Nucleus accumbens (tissue), 56 donors: Measurements from ENCODE around the gene CRADD.
"Not testable (repeated sequence)": the region's sequence is repeated elsewhere in the genome, so short reads cannot be mapped to it uniquely, and the experiment has no call there.

ENCODE experiments used
- DNase-seq, 56 donors: peaks; one replicate each; lab custom pipeline; 2025; lab: John Stamatoyannopoulos, UW

The CRADD gene

DNA sequence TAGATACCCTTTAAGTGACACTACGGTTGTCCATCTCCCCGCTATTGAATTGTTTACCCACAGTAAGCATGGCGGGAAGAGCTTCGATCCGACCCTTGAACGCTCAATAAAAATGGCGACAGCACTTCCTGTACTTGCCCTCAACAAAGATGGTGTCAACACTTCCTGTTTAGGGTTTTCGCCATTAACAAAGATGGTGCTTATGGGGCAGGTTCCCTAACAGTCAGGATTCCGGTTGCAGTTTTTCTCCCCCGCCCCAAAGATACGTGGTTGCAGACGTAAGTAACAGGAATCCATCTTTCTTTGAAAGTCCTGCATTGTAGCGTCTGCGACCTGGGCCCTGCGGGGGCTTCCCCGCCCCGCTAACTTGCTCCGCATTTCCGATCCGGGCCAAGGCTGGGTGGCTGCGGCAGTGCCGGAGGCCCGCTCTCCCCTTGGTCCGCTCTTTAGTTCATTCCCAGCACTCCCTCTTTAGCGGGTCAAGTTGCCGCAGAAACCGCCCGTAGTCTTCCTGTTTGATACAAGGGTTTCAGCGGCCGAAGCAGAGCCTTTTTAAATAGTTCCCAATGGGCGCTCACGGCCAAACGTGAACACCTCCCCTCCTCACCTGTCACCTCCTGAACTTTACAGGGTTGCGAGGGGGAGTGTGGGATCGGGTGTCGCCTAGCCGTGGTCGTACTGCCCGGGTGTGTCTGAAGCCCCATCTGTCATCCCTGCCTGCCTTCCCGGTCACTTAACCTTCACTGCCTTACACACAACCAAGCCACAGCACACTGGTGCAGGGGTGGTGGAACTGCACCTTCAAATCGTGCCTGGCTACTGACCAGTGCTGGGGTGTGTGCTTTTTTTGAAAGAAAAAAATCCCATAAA, at the start of gene CRADD:
Gene CRADD (plus strand): TSS at position 181 of the 870 bp plus-strand sequence.
- peak; percentile 17 to 91 (median 78) for DNase-seq

DNA sequence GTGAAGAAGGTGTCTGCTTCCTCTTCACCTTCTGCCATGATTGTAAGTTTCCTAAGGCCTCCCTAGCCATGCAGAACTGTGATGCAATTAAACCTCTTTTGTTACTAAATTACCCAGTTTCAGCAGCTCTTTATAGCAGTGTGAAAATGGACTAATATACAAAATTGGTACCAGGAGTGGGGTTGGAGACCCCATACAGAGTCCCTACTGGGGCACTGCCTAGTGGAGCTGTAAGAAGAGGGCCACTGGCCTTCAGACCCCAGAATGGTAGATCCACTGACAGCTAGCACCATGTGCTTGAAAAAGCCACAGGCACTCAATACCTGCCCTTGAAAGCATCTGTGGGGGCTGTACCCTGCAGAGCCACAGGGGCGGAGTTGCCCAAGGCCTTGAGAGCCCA, 44.8 kb upstream of the CRADD start:
- DNase-seq, result no peak

DNA sequence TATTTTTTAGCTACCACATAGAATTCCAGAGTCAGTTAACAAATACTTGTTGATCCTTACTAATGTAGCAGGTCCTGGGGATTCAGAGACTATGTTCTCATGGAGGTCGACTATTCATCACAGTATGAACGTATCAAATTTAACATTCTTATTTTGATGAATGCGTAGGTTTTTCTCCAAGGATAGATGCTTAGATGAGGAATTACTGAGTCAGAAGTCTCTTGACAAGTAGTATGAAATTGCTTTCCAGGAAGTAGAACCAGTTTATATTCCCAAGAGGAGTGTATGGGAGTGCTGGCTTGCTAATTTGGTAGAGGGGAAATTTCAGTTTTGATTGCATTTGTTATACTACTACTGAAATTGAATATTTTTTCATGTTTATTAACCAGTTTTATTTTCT, 42.8 kb upstream of the CRADD start:
- DNase-seq, result no peak

DNA sequence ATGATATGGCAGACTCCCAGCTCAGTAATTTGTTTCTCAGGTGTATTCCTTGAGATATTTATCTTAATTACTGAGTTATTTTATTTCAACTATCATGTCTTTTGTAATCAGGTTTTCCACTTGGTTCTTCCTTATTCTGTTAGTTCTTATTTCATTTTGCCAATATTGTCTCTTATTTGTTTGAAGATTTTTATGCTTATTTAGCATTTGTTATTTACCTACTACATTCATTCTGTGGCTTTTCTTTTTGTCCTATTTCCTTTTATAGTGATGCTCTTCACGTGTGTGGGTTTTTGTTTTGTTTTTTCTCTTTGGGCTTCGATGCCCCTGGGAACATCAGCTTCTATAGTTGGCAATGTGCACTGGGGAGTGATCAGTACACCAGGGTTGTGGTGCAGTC, 40.5 kb upstream of the CRADD start:
- DNase-seq, result no peak

DNA sequence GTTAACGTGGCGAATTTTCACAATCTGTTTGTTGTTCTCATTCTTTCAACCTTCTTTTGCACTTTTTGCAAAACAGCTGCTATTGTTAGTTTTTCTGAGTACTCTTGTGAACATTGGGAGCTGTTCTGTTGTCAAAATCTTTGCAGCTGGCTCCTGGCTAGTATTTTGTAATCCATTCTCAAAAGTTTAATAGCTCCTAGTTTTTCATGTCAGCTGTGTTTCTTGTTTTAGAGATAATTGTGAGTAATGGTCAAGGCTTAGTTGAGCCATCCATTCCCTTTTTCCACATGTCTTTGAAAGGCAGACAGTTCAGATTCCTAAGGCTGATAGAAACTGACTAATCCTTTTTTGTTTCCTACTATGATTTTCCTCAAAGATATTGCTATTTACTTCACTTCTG, 39.1 kb upstream of the CRADD start:
- no peak for DNase-seq

DNA sequence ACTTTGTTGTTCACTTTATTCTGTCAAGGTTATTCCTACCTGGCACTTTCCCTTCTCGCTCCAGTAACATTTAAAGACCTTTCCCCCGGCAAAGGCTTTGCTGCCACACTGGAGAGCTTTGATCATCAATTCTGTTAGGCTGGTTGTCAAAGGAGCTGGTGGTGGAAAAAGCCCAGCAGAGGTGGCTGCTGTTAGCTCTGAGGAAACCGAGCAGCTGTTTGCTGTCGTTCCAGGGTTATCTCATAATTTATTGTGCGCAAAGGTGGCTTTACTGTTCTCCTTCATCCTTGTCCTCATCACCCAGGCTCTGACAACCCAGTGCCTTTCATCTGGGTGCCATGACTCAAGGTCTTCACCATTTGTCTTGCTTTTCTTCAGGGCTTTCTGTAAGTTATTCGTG, 38.2 kb upstream of the CRADD start:
- no peak for DNase-seq

DNA sequence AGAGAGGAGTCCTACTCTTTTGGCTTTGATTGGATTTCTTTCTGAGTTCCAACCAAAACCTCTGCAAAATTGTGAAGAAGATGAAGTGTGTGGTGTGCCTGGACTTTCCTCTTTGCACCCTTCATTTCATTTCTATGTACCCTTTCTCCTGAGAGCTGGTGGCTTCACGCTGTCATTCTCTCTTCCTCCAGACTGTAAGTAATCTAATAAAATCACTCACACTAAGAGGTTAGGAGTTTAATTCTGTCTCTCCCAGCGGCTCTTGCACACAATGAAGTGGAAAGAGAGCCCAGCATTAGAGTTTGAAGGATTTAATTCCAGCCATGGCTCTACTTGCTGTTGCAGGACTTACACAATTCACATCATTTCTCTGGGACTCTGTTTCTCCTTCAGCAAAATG, 37.8 kb upstream of the CRADD start:
- DNase-seq, result no peak

DNA sequence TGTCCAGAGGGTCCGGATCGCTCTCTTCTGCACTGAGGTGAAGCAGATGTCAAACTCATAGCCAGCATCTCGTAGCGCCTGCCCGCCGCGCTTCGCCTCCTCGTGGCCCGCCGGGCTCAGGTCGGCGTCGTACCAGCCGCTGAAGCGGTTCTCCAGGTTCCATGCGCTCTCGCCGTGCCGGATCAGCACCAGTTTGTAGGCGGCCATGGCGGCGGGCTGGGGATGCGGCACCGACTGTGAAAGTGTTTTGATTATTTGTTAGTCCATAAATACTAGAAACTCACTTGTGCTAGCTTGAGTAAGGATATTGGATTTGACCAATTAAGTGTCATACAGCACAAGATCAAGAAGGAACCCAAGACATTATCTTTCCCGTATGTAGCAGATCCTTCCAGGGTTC, 35.8 kb upstream of the CRADD start:
- DNase-seq, result not testable (repeated sequence)

DNA sequence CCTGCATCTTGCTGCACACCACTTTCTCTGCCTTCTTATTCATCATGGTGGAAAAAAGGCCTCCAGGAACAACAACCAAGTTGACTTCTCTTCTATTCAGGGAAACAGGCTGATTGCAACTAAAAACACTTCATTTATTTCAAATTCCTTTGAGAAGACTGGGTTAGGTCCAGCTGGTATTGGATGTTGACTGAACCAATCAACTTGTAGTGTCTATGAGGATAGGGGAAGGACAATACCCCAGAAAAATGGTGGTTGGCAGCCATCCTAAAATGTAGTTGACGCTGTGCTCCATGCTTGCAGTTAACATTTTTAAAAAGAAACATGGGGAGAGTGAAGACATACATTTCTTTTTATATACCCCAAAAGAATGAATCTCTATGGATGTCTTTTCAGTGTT, 34.4 kb upstream of the CRADD start:
- DNase-seq, result no peak

DNA sequence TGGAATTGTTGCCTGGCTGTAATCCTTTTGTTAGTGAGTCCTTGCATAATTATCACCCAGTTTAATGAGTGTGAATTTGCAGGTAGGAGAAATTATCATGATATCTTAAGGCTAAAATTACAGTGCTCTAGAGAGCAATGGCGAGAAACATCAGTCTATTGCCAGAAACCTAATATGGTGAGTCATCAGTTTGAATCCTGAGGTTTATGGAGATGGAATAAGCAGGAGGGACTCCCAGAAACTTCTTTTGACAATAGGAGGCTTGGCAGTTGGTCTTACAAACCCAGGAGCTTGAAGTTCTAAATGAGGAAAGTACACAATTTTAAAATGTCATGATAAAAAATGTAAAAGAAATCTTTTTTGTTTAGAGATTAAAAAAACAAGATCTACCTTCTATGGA, 31.5 kb upstream of the CRADD start:
- DNase-seq, result no peak

DNA sequence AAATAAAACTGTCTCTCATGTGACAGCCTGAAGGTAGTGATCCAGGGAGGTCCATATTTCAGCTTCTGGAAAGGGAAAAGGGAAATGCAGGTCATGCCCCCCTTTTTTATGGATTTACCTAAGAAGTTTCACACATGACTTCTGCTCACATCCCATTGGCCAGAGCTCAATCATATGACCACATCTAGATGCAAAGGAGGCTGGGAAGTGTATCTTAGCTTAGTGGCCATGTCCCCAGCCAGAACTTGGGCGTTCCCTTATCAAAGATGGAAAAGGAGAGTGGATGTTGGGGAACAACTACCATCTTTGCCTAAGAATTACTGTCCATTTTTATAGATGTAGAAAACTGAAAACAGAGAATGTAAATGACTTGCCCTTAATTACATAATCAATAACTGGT, 26.5 kb upstream of the CRADD start:
- no peak for DNase-seq

DNA sequence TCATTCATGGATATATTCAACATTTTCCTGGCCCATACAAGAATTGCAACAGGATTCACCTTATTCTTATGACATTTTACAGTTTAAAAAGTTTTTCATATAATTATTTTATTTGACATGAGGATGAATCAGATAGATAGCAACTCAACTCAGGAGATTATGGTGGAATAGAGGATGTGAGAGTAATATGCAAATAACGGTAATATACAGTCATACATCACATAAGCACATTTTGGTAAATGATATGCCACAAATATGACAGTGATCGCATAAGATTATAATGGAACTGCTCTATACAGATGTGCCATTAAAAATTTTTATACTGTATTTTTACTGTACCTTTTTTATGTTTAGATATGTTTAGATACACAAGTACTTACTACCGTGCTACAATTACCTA, 24.1 kb upstream of the CRADD start:
- no peak for DNase-seq

DNA sequence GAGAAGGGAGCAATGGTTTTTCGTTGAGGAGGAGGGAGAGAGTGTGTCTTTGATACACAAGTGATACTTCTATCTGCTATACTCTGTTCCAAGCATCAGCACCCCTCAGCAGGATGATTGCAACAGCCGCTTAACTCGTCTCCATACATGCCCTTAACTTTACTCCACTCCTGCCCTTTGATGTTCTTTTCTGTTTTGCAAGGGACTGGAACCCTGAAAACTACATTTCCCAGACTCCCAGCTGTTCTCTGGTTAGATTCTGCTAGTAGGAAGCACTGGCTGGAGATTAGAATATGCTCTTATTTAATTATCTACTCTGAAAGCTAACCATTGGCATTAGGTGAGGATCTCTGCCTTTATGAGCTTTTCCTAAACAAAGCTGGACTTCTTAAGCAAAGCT, 23.5 kb upstream of the CRADD start:
- DNase-seq, result no peak

DNA sequence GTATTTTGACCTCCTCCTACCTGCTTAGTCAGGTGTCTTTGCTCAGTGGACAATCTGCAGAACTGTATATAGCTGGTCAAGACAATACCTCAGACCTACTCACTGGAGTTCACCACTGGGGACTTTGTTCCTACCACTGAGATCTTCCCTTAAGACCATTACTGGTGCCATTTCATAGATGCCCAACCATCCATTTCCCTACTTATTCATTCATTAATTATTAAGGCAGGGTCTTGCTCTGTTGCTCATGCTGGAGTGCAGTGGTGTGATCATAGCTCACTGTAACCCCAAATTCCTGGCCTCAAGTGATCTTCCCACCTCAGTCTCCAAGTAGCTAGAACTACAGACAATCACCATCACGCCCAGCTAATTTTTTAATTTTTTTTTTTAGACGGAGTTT, 22.8 kb upstream of the CRADD start:
- DNase-seq, result no peak

DNA sequence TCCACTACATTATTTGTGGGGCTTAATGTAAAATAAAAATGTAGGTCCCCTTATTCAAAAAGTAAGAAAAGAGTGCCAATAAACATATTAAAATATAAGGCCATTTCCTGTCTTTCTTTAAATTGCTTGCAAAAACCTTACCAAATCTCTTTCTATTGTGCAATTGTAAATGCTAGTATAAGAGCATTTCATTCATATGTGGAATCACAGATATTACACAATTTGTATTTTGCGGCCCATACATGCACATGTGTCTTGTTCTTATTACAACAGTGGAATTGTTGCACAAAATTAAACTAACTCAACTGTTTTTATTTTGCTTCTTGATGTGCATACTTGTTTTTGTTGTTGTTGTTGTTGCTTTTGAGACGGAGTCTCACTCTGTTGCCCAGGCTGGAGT, 20.1 kb upstream of the CRADD start:
- DNase-seq, result no peak

DNA sequence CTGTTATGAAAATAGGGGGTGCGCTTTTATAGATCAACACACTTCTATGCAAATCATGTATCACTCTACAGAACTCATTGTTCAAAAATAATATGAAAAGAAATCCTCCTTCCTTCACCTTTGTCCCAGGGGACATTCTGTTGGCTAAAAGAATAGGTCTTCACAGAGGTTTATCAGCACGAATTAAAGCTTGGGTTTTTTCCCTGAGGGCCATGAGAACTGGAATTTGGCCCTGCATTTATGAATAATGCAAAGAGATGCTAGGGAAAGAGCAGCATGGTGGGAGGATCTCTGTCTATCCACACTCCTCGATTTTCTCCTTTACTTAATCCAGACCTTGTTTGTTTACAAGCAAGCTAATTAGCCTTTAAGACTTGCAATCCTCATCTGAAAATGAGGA, 16.2 kb upstream of the CRADD start:
- DNase-seq, result no peak

DNA sequence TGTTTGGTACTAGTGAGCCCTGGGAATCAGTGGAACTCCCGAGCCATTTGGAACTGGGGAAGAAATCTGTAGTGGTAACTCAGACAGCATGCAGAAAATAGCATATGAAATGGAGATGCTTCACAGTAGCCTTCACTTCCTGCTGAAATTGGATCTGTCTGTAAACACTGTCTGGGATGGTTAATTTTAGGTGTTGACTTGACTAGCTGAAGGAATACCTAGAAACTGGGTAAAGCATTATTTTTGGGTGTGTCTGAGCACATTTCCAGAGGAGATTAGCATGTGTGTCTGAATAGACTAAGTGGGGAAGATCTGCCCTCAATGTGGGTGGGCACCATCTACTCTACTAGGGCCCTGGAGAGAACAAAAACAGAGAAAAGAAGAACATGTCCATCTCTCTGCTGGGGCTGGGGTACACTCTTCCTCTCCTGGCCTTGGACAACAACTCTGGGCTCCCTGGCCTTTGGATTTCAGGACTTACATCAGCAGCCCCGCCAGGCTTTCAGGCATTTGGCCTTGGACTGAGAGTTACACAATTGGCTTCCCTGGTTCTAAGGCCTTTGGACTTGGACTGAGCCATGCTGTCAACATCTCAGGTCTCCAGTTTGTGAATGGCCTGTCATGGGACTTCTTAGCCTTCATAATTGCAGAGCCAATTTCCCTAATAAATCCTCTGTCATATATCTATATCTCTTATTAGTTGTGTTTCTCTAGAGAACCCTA, 14.0 kb upstream of the CRADD start:
- no peak for DNase-seq

DNA sequence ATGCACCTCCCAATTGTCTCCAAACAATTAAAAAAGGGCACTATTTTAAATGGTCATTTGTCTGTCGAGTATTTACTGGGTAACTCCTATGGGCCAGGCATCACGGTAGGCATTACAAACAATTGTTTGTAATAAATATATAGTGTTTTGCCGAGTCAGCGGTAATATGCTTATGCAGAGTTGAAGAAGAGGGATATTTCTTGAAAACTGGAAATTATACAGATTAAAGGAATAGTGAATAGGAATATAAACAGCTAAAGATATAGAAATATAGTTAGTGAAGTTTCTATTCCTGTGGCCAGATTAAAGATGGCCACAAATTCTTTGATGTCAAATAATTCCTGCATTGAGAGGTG, 13.5 kb upstream of the CRADD start:
- no peak for DNase-seq

DNA sequence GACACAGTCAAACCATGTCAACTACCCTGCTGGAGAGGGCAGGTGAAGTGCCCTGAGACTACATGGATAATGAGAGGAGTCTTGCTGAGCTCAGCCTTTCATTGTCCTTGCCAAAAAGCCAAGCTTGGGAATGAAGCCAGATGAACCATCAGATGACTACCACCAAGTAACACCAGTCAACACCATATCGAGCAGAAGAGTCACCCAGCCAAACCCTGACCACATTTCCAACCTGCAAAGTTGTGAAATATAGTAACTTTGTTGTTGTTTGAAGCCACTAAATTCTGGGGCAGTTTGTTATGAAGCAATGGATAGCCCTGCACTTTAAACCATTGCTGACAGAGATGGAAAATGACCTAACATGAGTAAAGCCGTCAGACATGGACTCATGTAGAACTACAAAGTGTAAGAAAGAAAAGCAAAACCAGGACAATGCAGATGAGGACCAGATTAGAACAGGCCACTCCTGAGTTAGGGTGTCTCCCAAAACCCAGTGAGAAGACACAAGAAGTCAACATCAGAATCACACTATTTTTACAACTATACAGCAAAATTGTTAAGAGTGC, 12.5 kb upstream of the CRADD start:
- no peak for DNase-seq

DNA sequence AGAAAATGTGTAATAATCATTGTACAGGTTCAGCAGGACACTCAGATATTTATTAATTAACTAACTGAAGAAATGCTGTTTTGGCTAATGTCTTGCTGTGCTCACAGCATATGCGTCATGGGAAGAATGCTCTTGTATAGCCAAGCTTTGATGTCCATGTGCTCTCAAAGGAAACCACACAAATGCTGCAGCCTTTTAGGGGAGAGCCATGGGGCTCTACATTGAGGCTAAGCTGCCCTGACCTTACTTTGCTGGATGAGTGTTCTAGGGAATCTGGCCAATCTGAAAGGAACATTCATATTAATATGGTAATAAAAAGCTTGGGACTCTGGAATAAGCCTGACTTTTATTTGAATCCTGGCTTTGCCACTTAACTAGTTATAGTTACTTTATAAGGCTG, 9.5 kb upstream of the CRADD start:
- DNase-seq, result no peak

DNA sequence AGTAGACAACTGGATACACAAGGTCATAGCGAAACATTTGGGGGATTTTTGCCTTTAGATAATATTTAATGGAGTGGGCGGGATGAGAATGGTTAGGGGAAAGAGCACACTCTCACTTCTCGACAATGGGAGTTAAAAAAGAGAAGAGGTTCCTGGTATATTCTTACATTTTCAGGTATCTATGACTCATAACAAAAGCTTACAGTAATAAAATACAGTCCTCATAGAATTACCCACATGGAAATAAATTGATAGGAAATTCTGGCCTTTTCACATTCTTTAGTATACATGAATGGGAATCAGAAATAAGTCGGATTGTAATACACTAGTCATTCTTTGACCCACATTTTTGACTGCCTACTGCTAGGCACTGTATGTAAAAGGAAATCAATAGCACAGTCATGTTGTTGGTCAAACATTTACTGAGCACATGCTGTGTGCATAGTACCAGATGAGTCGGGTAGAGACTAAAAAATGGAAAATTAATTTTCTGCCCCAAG, 8.2 kb upstream of the CRADD start:
- no peak for DNase-seq

DNA sequence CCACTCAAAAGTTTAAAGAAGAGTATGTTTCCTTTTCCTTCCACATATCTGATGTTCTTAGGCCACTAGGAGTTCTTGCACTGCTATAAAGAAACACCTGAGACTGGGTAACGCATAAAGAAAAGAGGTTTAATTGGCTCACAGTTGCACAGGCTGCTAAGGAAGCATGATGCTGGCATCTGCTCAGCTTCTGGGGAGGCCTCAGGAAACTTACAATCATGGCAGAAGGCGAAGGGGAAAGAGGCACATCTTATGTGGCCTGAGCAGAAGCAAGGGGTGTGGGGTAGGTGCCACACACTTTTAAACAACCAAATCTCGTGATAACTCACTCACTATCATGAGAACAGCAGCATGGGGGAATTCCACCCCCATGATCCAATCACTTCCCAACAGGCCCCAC, 7.7 kb upstream of the CRADD start:
- DNase-seq, result no peak
